GM12874 (cell line): Measurements from ENCODE around the gene ZNF48.

Experiments used
- CTCF ChIP-seq: IDR thresholded peaks from 2 replicates; pipeline ENCODE4 v1.5.1; 2011; ENCODE audit warnings: low read depth, mild to moderate bottlenecking, control low read depth, low read length, moderate library complexity; ENCODE audit not compliant: insufficient read depth

ZNF48 gene

GRCh38 chr16:30397776-30398660, 2.8 kb downstream of the ZNF48 start:
- no peak for TF ChIP-seq CTCF

- no peak for TF ChIP-seq CTCF
Measured at GRCh38 chr16:30398661-30399434, 3.6 kb downstream of the ZNF48 start.

- no peak for TF ChIP-seq CTCF
Measured at GRCh38 chr16:30399435-30400186, 4.4 kb downstream of the ZNF48 start.

GRCh38 chr16:30401768-30402425, 6.7 kb downstream of the ZNF48 start:
- no peak for TF ChIP-seq CTCF

- TF ChIP-seq CTCF, result no peak
Measured at GRCh38 chr16:30406795-30407101, 11.5 kb downstream of the ZNF48 start.

- TF ChIP-seq CTCF, result 0 out of 2 replicates have a peak, but pooled peaks have one; percentile 5
Measured at GRCh38 chr16:30407102-30407803, 12.0 kb downstream of the ZNF48 start, which contains the start of gene ZNF771. ZNF771 (plus strand) TSS chr16:30407606; CDS start chr16:30408054, 448 bp downstream.
